ENCODE data around the gene USP40. TPM values are rescaled to one million over a fixed set of nuclear protein-coding genes. Genes with fewer than 3 reads are reported as not detected.

USP40 gene
- polyA plus RNA-seq, 10 donors = 17.3 to 39.0 (median 22.3) TPM

GRCh38 chr2:233499928-233500327 lies 66.7 kb downstream of the USP40 start:
- DNase-seq = no peak

- DNase-seq = no peak
Observed at GRCh38 chr2:233498126-233498525, 68.5 kb downstream of the USP40 start.

- DNase-seq = no peak
Observed at GRCh38 chr2:233497692-233498091, 68.9 kb downstream of the USP40 start.

- no peak for DNase-seq
Observed at GRCh38 chr2:233495503-233496496, 70.8 kb downstream of the USP40 start.

- DNase-seq = no peak
Observed at GRCh38 chr2:233492751-233493150, 73.8 kb downstream of the USP40 start.

- no peak for DNase-seq
Observed at GRCh38 chr2:233492078-233492477, 74.5 kb downstream of the USP40 start.

GRCh38 chr2:233491326-233491725 lies 75.3 kb downstream of the USP40 start:
- no peak for DNase-seq

GRCh38 chr2:233490831-233491230 lies 75.8 kb downstream of the USP40 start:
- DNase-seq = no peak

- DNase-seq = no peak
Observed at GRCh38 chr2:233489666-233490065, 76.9 kb downstream of the USP40 start.

- DNase-seq = no peak
Observed at GRCh38 chr2:233489143-233489542, 77.4 kb downstream of the USP40 start.

- no peak for DNase-seq
Observed at GRCh38 chr2:233487748-233488345, 78.7 kb downstream of the USP40 start.

GRCh38 chr2:233486778-233487552 lies 79.6 kb downstream of the USP40 start:
- peak in 1 of 3 donors; percentile 80 for DNase-seq

- DNase-seq = no peak
Observed at GRCh38 chr2:233486357-233486756, 80.2 kb downstream of the USP40 start.

- no peak for DNase-seq
Observed at GRCh38 chr2:233485726-233486125, 80.9 kb downstream of the USP40 start.

- DNase-seq = no peak
Observed at GRCh38 chr2:233482616-233483015, 84.0 kb downstream of the USP40 start.

GRCh38 chr2:233481368-233482142 lies 85.0 kb downstream of the USP40 start:
- DNase-seq = no peak

GRCh38 chr2:233480490-233481202 lies 85.9 kb downstream of the USP40 start:
- DNase-seq = peak; percentile 21 to 71 (median 40)

GRCh38 chr2:233479616-233480489 lies 86.7 kb downstream of the USP40 start:
- DNase-seq = no peak

- DNase-seq = no peak
Observed at GRCh38 chr2:233477548-233478433, 88.8 kb downstream of the USP40 start.
